COLO829 (cell line): ENCODE data around the gene ABLIM3.

Source experiments
- DNase-seq: peaks from one replicate; pipeline ENCODE4 v3.0.0; 2012; ENCODE audit warnings: low spot score

Gene ABLIM3

GRCh38 chr5:149141224-149141956, at the start of gene ABLIM3:
Gene ABLIM3 (plus strand): TSS chr5:149141493. CDS start chr5:149142096, 603 bp downstream.
- no peak for DNase-seq

- no peak for DNase-seq
Observed at GRCh38 chr5:149093625-149094024, 47.7 kb upstream of the ABLIM3 start.

GRCh38 chr5:149094996-149095395, 46.3 kb upstream of the ABLIM3 start:
- DNase-seq: no peak

DNA sequence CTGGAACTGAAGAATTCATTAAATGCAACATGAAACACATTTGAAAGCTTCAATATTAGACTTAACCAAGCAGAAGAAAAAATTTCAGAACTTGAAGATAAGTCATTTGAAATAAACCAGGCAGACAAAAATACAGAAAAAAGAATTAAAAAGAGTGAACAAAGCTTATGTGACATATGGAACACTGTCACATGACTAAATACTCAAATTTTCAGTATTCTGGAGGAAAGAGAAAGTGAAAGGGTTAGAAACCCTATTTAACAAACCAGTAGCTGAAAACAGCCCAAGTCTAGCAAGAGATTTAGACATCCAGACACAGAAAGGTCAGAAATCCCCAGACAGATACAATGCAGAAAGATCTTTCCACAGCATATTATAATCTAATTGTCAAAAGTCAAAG, 41.4 kb upstream of the ABLIM3 start:
- DNase-seq: no peak

GRCh38 chr5:149100331-149100730, 41.0 kb upstream of the ABLIM3 start:
- DNase-seq: no peak

GRCh38 chr5:149108651-149109280, 32.5 kb upstream of the ABLIM3 start:
- no peak for DNase-seq

DNA sequence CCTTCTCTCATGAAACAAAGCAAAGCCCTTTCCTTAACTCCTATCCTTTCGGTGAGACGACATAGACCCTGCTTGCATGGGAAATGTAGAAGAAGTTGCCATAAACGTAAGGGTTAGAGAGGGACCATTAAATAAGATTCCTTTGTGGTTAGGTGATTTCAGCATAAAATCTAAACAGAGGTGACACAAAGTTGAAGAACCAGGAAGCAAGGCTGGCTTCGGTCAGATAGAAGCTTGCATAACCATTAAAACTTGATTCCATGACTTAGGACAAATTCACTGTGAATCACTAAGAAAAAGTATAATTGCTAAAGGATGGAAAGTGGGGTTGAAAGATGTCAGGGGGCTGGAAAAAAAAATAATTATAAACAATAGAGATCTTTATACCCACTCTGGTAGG, 30.9 kb upstream of the ABLIM3 start:
- DNase-seq: no peak

GRCh38 chr5:149113669-149114068, 27.6 kb upstream of the ABLIM3 start:
- no peak for DNase-seq

GRCh38 chr5:149114403-149115312, 26.6 kb upstream of the ABLIM3 start:
- peak; percentile 26 for DNase-seq

GRCh38 chr5:149117970-149118369, 23.3 kb upstream of the ABLIM3 start:
- no peak for DNase-seq

- no peak for DNase-seq
Observed at GRCh38 chr5:149118463-149118862, 22.8 kb upstream of the ABLIM3 start.

DNA sequence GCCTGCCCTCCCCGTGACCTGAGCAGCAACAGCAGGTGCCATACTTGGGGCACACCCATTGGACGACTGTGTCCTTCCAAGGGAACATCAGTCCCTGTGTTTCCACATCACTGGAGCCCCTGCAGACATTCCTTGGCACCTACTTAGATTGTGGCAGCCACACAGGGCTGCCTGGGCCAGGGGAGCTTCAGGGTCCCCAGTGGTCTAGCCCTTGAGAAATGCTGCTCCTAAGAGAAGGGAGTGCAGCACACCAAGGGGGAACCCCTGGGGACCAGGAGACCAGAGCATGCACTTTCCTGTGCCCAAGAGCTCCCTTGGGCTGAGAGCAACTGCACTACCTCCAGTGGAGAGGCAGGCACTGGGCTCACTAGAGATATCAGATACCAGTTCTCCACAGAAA, 20.1 kb upstream of the ABLIM3 start:
- no peak for DNase-seq

- DNase-seq: no peak
Observed at GRCh38 chr5:149123211-149123610, 18.1 kb upstream of the ABLIM3 start.

GRCh38 chr5:149125386-149125891, 15.9 kb upstream of the ABLIM3 start:
- no peak for DNase-seq

DNA sequence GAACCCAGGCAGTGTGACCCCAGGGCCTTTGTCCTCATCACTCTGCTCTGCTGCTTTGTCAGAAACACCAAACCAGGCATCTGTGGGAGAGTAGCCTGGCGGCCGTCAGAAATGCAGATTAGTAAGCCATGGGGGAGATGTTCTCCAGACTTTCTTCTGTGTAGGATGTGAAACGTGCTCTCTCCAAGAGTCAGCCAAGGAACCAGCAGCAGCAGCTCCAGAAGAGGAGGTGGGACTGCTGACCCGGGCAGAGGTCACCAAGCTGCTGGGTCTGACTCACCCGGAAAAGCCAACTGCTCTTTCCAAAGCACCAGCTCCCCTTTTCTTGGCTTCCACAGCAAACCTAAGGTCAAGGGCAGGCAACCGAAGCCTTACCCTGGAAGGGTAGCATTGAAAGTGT, 14.4 kb upstream of the ABLIM3 start:
- DNase-seq: no peak

GRCh38 chr5:149127394-149127955, 13.8 kb upstream of the ABLIM3 start:
- no peak for DNase-seq

DNA sequence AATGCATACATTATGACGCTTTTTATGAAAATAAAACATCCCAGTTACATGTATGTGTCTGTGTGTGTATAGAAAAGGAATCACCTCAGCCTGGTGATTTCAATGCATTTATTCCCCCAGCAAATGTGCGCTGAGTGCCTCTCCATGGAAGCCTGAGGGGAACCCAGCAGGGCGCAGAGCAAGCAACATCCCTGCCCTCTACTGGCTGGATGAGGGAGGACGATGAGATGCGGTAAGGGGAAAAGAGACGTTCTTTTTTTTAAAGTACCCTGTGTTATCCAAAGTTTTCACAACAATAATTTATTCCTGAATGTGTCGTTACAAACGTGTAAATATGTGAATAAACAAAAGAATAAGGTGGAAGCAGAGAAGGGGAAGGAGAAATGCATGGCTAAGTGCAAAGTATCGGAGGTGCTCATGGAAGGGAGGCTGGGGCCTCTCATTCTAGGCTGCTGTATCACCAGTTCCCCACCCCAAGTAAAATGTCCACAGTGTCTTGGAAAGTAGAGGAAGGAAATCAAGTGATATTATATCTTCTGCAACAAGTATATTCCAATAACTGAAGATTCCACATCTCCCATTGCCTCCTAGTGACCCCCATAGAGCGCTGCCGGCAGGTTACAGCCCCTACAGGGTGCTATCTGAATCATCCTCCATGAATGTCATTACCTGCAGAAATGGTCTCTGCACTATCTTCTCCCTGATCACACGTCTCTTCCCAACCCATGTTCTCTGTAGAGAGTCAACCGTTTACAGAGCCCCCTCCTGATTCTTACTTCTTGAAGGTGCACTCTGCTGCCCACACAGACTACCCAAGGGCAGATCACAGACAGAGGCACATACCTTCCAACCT, 13.0 kb upstream of the ABLIM3 start:
- DNase-seq: peak; percentile 61

- DNase-seq: no peak
Observed at GRCh38 chr5:149129181-149129580, 12.1 kb upstream of the ABLIM3 start.

DNA sequence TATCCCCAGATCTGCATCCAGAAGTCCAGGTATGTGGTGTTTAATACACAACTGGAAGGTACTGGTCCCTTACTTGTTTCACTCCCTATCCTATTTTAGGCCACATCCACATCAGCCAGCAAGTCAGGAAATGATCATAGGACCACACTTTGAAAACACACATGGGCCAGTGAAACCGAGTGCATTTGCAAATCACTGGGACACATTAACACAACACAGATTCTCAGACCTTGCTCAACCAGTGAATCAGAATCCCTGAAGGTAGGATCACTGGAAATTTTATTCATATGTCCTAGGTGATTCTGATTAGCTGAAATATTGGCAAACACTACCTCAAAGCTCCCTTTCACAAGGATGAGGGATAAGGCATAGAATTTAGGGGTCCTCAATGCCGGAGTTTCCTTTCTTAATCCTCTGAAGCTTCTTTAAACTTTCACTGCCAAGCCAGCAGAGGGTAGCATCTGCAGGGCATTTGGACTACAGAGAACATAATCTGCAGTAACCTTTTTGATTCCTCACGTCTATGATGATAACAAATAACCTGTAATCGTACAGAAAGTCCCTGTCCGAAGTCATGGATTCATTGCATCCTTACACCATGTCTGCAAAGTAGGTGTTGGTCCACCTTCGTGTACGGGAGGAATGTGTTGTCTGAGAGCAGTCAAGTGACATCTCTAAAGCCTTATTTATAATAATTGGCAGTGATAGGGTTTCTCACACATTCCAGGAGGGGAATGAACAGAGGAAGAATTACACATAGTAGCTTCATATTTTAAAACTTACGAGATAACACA, 11.0 kb upstream of the ABLIM3 start:
- no peak for DNase-seq

GRCh38 chr5:149132474-149132873, 8.8 kb upstream of the ABLIM3 start:
- no peak for DNase-seq
